H9 (cell line): ENCODE results near the gene FGF12. TPM values are rescaled to one million over a fixed set of nuclear protein-coding genes. Genes with fewer than 3 reads are reported as not detected.

ENCODE experiments used
- DNase-seq: peaks from one replicate; pipeline ENCODE4 v3.0.0-alpha.2; 2017
- H2AFZ ChIP-seq: one replicate; pipeline ENCODE4 v1.6.1; 2013; ENCODE audit warnings: mild to moderate bottlenecking, low read length, control low read depth, moderate library complexity
- H2AK5ac ChIP-seq: 2 replicates; pipeline ENCODE4 v1.6.1; 2013; ENCODE audit warnings: low read length, control low read depth, mixed read lengths; ENCODE audit not compliant: insufficient read length
- H2BK120ac ChIP-seq: one replicate; pipeline ENCODE4 v1.6.1; 2013; ENCODE audit warnings: low read depth, mild to moderate bottlenecking, low read length, control low read depth, inconsistent platforms; ENCODE audit not compliant: poor library complexity, severe bottlenecking
- H2BK12ac ChIP-seq: 2 replicates; pipeline ENCODE4 v1.6.1; 2013; ENCODE audit warnings: low read length, control low read depth, mixed read lengths, low read depth; ENCODE audit not compliant: insufficient read length
- H2BK15ac ChIP-seq: 2 replicates; pipeline ENCODE4 v1.6.1; 2013; ENCODE audit warnings: low read depth, low read length, control low read depth
- H2BK20ac ChIP-seq: one replicate; pipeline ENCODE4 v1.6.1; 2013; ENCODE audit warnings: low read depth, mild to moderate bottlenecking, low read length, control low read depth, inconsistent platforms; ENCODE audit not compliant: poor library complexity, severe bottlenecking
- H2BK5ac ChIP-seq: 2 replicates; pipeline ENCODE4 v1.6.1; 2013; ENCODE audit warnings: low read length, control low read depth, mixed read lengths; ENCODE audit not compliant: insufficient read length
- H3K14ac ChIP-seq: 2 replicates; pipeline ENCODE4 v1.6.1; 2013; ENCODE audit warnings: low read length, control low read depth; ENCODE audit not compliant: insufficient read depth
- H3K18ac ChIP-seq: 2 replicates; pipeline ENCODE4 v1.6.1; 2013; ENCODE audit warnings: low read depth, mild to moderate bottlenecking, mixed read lengths, low read length, control low read depth; ENCODE audit not compliant: insufficient read length
- H3K23ac ChIP-seq: 2 replicates; pipeline ENCODE4 v1.6.1; 2013; ENCODE audit warnings: low read length, control low read depth, mixed read lengths, low read depth; ENCODE audit not compliant: insufficient read length
- H3K23me2 ChIP-seq: 2 replicates; pipeline ENCODE4 v1.6.1; 2013; ENCODE audit warnings: low read depth, mild to moderate bottlenecking, mixed read lengths, low read length, control low read depth; ENCODE audit not compliant: insufficient read length, poor library complexity, severe bottlenecking
- H3K27ac ChIP-seq: 2 replicates; pipeline ENCODE4 v1.5.1; 2013; ENCODE audit warnings: low read length, control low read depth, mixed read lengths, low read depth; ENCODE audit not compliant: insufficient read length
- H3K27me3 ChIP-seq: 2 replicates; pipeline ENCODE4 v1.6.1; 2013; ENCODE audit warnings: low read length, control low read depth, inconsistent platforms; ENCODE audit not compliant: insufficient read depth
- H3K4ac ChIP-seq: 2 replicates; pipeline ENCODE4 v1.6.1; 2013; ENCODE audit warnings: low read depth, mild to moderate bottlenecking, control low read depth, inconsistent platforms, low read length, moderate library complexity
- H3K4me1 ChIP-seq: 2 replicates; pipeline ENCODE4 v1.6.1; 2013; ENCODE audit warnings: low read length, control low read depth, inconsistent platforms; ENCODE audit not compliant: insufficient read depth
- H3K4me2 ChIP-seq: 2 replicates; pipeline ENCODE4 v1.6.1; 2013; ENCODE audit warnings: low read length, control low read depth, mixed read lengths; ENCODE audit not compliant: insufficient read length, insufficient read depth
- H3K56ac ChIP-seq: 2 replicates; pipeline ENCODE4 v1.6.1; 2013; ENCODE audit warnings: low read depth, mild to moderate bottlenecking, mixed read lengths, low read length, control low read depth; ENCODE audit not compliant: insufficient read length
- H3K79me1 ChIP-seq: 2 replicates; pipeline ENCODE4 v1.6.1; 2013; ENCODE audit warnings: low read depth, mild to moderate bottlenecking, moderate library complexity, low read length, control low read depth, inconsistent platforms; ENCODE audit not compliant: insufficient read depth, poor library complexity, severe bottlenecking
- H3K79me2 ChIP-seq: 2 replicates; pipeline ENCODE4 v1.6.1; 2013; ENCODE audit warnings: low read length, control low read depth, inconsistent platforms; ENCODE audit not compliant: insufficient read depth
- H3K9ac ChIP-seq: 2 replicates; pipeline ENCODE4 v1.6.1; 2013; ENCODE audit warnings: low read length, control low read depth, mixed read lengths; ENCODE audit not compliant: insufficient read length; ENCODE audit errors: extremely low read depth
- H3K9me3 ChIP-seq: one replicate; pipeline ENCODE4 v1.6.1; 2013; ENCODE audit warnings: low read depth, low read length, inconsistent platforms; ENCODE audit not compliant: control insufficient read depth
- H3T11ph ChIP-seq: one replicate; pipeline ENCODE4 v1.6.1; 2013; ENCODE audit warnings: mild to moderate bottlenecking, low read length, control low read depth, inconsistent platforms
- H4K20me1 ChIP-seq: one replicate; pipeline ENCODE4 v1.6.1; 2013; ENCODE audit not compliant: control insufficient read depth, insufficient read length, insufficient read depth
- H4K5ac ChIP-seq: 2 replicates; pipeline ENCODE4 v1.6.1; 2013; ENCODE audit warnings: low read depth, mild to moderate bottlenecking, mixed read lengths, low read length, control low read depth; ENCODE audit not compliant: insufficient read length
- H4K8ac ChIP-seq: replicated peaks from 2 replicates; pipeline ENCODE4 v1.6.1; 2013; ENCODE audit warnings: low read length, control low read depth, mixed read lengths, low read depth; ENCODE audit not compliant: insufficient read length
- H4K91ac ChIP-seq: 2 replicates; pipeline ENCODE4 v1.6.1; 2013; ENCODE audit warnings: low read depth, mild to moderate bottlenecking, moderate library complexity, mixed read lengths, low read length, control low read depth; ENCODE audit not compliant: insufficient read length
- H3K27ac Mint-ChIP-seq, 3 experiments: 2 replicates in 2 of 3; 3 replicates in 1 of 3; pipeline ENCODE4 v1.8.0; 2020 to 2021; ENCODE audit warnings: mixed read lengths in 3 of 3, mild to moderate bottlenecking in 1 of 3, moderate library complexity in 1 of 3
- H3K27me3 Mint-ChIP-seq: 2 replicates; pipeline ENCODE4 v1.8.0; 2021; ENCODE audit warnings: low read depth, mild to moderate bottlenecking, moderate library complexity, mixed read lengths
- H3K36me3 Mint-ChIP-seq, 3 experiments: 2 replicates in 2 of 3; 3 replicates in 1 of 3; pipeline ENCODE4 v1.8.0; 2020 to 2021; ENCODE audit warnings: low read depth in 3 of 3, mixed read lengths in 3 of 3; ENCODE audit not compliant: insufficient read depth in 1 of 3
- H3K4me1 Mint-ChIP-seq, 2 experiments: 2 replicates each; pipeline ENCODE4 v1.8.0; 2020; ENCODE audit warnings: mixed read lengths in 2 of 2
- H3K4me3 Mint-ChIP-seq, 2 experiments: 2 replicates in 1 of 2; 3 replicates in 1 of 2; pipeline ENCODE4 v1.8.0; 2020 to 2021; ENCODE audit warnings: mild to moderate bottlenecking in 2 of 2, mixed read lengths in 2 of 2, moderate library complexity in 1 of 2
- H3K9me3 Mint-ChIP-seq, 2 experiments: 2 replicates in 1 of 2; 3 replicates in 1 of 2; pipeline ENCODE4 v1.8.0; 2020; ENCODE audit warnings: mild to moderate bottlenecking in 2 of 2, mixed read lengths in 2 of 2, moderate library complexity in 1 of 2
- CTCF ChIP-seq: fragments of 200-600 bp; sonication (generic); conservative IDR thresholded peaks from 3 replicates; pipeline ENCODE4 v1.8.0; 2021; ENCODE audit warnings: antibody characterized with exemption, mild to moderate bottlenecking
- WGBS: extraction: QIAGEN DNeasy Blood & Tissue Kit; methylation state at CpG from one replicate; pipeline ENCODE4 v1.1.7; 2013; ENCODE audit warnings: missing lambda C conversion rate, low lambda C conversion rate, mixed read lengths; ENCODE audit not compliant: insufficient read length; ENCODE audit errors: extremely low coverage; 5-methylcytosine and 5-hydroxymethylcytosine counted together
- total RNA-seq: library from RNA; stranded (reverse); gene quantifications from 2 replicates; pipeline ENCODE4 v1.2.1, GENCODE V29; 2021

Gene FGF12
- total RNA-seq, 1 experiment from 2014 or later, result 5.6 TPM

GRCh38 chr3:192575879-192576506 lies 151.3 kb downstream of the FGF12 start:
- H2BK15ac ChIP-seq, result no peak overlapping the region
- H3K27ac ChIP-seq, result no peak overlapping the region
- no peaks in the 10 kb centered on the region for H3K4me1 Mint-ChIP-seq
- no peak overlapping the region for H4K5ac ChIP-seq
- no peak overlapping the region for H3K27ac Mint-ChIP-seq
- no peaks in the 10 kb centered on the region for H3K4me1 ChIP-seq
- no peak overlapping the region for H2BK20ac ChIP-seq
- no peak overlapping the region for H3K4ac ChIP-seq
- H2BK5ac ChIP-seq, result no peak overlapping the region
- WGBS, result no CpG with 5 or more reads among the region's 3 CpGs
- H3K27me3 ChIP-seq, result no peaks in the 10 kb centered on the region
- no peak overlapping the region for H3T11ph ChIP-seq
- TF ChIP-seq CTCF, result no peak
- H3K14ac ChIP-seq, result no peak overlapping the region
- no peaks in the 10 kb centered on the region for H3K36me3 Mint-ChIP-seq
- no peak overlapping the region for H3K9ac ChIP-seq
- no peaks in the 10 kb centered on the region for H3K27me3 Mint-ChIP-seq
- H3K79me2 ChIP-seq, result no peaks in the 10 kb centered on the region
- H4K20me1 ChIP-seq, result no peaks in the 10 kb centered on the region
- no peaks in the 10 kb centered on the region for H3K9me3 ChIP-seq
- DNase-seq, result no peak
- H3K4me2 ChIP-seq, result no peak overlapping the region
- H4K8ac ChIP-seq, result no peak overlapping the region
- no peak overlapping the region for H2AFZ ChIP-seq
- no peak overlapping the region for H2BK120ac ChIP-seq
- H4K91ac ChIP-seq, result no peak overlapping the region
- no peak overlapping the region for H3K4me3 Mint-ChIP-seq
- no peak overlapping the region for H2BK12ac ChIP-seq
- no peak overlapping the region for H3K56ac ChIP-seq
- H2AK5ac ChIP-seq, result no peak overlapping the region
- H3K23me2 ChIP-seq, result no peaks in the 10 kb centered on the region
- peaks cover 0 to 4% of the 10 kb centered on the region in 2 experiments; a peak in 2 of 5 replicates for H3K9me3 Mint-ChIP-seq
- H3K23ac ChIP-seq, result no peak overlapping the region
- H3K18ac ChIP-seq, result no peak overlapping the region
- H3K79me1 ChIP-seq, result no peaks in the 10 kb centered on the region
